ENCODE measurements around the gene GAL3ST3.

GAL3ST3 gene

GRCh38 chr11:66072081-66072480 lies 23.1 kb upstream of the GAL3ST3 start:
- Histone ChIP-seq H4K91ac (ENCODE audit: low read depth, low read length, poor library complexity) (no peak overlapping the region), H3K36me3 (replicated peaks in 1 of 2; ENCODE audit: control insufficient read depth in 2 of 2, insufficient read depth in 2 of 2, low read length in 2 of 2) (peaks cover 19 to 57% of the 10 kb centered on the region in 2 donors), H4K8ac (ENCODE audit: low read depth, low read length) (no peak overlapping the region), H3K4me2 (ENCODE audit: insufficient read depth, low read length, poor library complexity, severe bottlenecking) (no peak overlapping the region), H2AK5ac (ENCODE audit: low read depth, low read length) (no peak overlapping the region), H3K18ac (ENCODE audit: low read length) (no peak overlapping the region), H2BK12ac (ENCODE audit: low read length) (no peak overlapping the region), H3K27ac (replicated peaks; ENCODE audit: low read length) (no peak overlapping the region), H2AFZ (ENCODE audit: low read length) (no peak overlapping the region), H3K9ac (ENCODE audit: low read depth, low read length, poor library complexity) (no peak overlapping the region), H3K79me1 (ENCODE audit: low read depth, low read length) (no peaks in the 10 kb centered on the region), H3K27me3 (ENCODE audit: control insufficient read depth in 3 of 3, insufficient read depth in 3 of 3, low read depth in 1 of 3, low read length in 3 of 3) (no peaks in the 10 kb centered on the region), H3K23ac (ENCODE audit: low read depth, low read length, poor library complexity) (no peak overlapping the region), H3K9me3 (replicated peaks in 1 of 2; ENCODE audit: control insufficient read depth in 2 of 2, insufficient read depth in 1 of 2, low read depth in 1 of 2, low read length in 2 of 2) (no peaks in the 10 kb centered on the region), H3K4me3 (ENCODE audit: low read length in 2 of 2) (no peak overlapping the region), H2BK120ac (ENCODE audit: low read depth, low read length) (no peak overlapping the region), H3K4me1 (ENCODE audit: control insufficient read depth in 2 of 2, insufficient read depth in 1 of 2, low read depth in 1 of 2, low read length in 2 of 2) (peaks cover 4 to 7% of the 10 kb centered on the region in 2 donors), H2BK5ac (ENCODE audit: low read length) (no peak overlapping the region), H3K14ac (ENCODE audit: low read length) (no peak overlapping the region), H3K4ac (ENCODE audit: low read length) (no peak overlapping the region), H2BK15ac (ENCODE audit: low read length) (no peak overlapping the region)
- WGBS, 2 donors (ENCODE audit: extremely low coverage in 2 of 2, insufficient read length in 2 of 2, insufficient replicate concordance in 1 of 2) = no CpG with 5 or more reads among the region's 3 CpGs
- DNase-seq (ENCODE audit: low spot score) = no peak

GRCh38 chr11:66071381-66071801 lies 22.4 kb upstream of the GAL3ST3 start:
- Histone ChIP-seq H2BK5ac (ENCODE audit: low read length) (no peak overlapping the region), H3K23ac (ENCODE audit: low read depth, low read length, poor library complexity) (no peak overlapping the region), H2BK120ac (ENCODE audit: low read depth, low read length) (no peak overlapping the region), H3K27me3 (ENCODE audit: control insufficient read depth in 3 of 3, insufficient read depth in 3 of 3, low read depth in 1 of 3, low read length in 3 of 3) (no peaks in the 10 kb centered on the region), H2BK12ac (ENCODE audit: low read length) (no peak overlapping the region), H3K14ac (ENCODE audit: low read length) (no peak overlapping the region), H4K8ac (ENCODE audit: low read depth, low read length) (no peak overlapping the region), H3K4ac (ENCODE audit: low read length) (no peak overlapping the region), H3K36me3 (replicated peaks in 1 of 2; ENCODE audit: control insufficient read depth in 2 of 2, insufficient read depth in 2 of 2, low read length in 2 of 2) (peaks cover 25 to 57% of the 10 kb centered on the region in 2 donors), H3K4me2 (ENCODE audit: insufficient read depth, low read length, poor library complexity, severe bottlenecking) (peak overlapping the region; percentile 70), H3K4me3 (ENCODE audit: low read length in 2 of 2) (peak overlapping the region; percentile 82 to 97), H3K27ac (replicated peaks; ENCODE audit: low read length) (no peak overlapping the region), H3K9ac (ENCODE audit: low read depth, low read length, poor library complexity) (no peak overlapping the region), H2AFZ (ENCODE audit: low read length) (no peak overlapping the region), H3K79me1 (ENCODE audit: low read depth, low read length) (no peaks in the 10 kb centered on the region), H3K18ac (ENCODE audit: low read length) (no peak overlapping the region), H4K91ac (ENCODE audit: low read depth, low read length, poor library complexity) (no peak overlapping the region), H3K4me1 (ENCODE audit: control insufficient read depth in 2 of 2, insufficient read depth in 1 of 2, low read depth in 1 of 2, low read length in 2 of 2) (peaks cover 4 to 7% of the 10 kb centered on the region in 2 donors), H3K9me3 (replicated peaks in 1 of 2; ENCODE audit: control insufficient read depth in 2 of 2, insufficient read depth in 1 of 2, low read depth in 1 of 2, low read length in 2 of 2) (peaks cover 0 to 2% of the 10 kb centered on the region in 2 donors), H2AK5ac (ENCODE audit: low read depth, low read length) (no peak overlapping the region), H2BK15ac (ENCODE audit: low read length) (no peak overlapping the region)
- DNase-seq (ENCODE audit: low spot score) = no peak
- no CpG with 5 or more reads among the region's 2 CpGs for WGBS, 2 donors (ENCODE audit: extremely low coverage in 2 of 2, insufficient read length in 2 of 2, insufficient replicate concordance in 1 of 2)

GRCh38 chr11:66070604-66071380 lies 21.8 kb upstream of the GAL3ST3 start:
- Histone ChIP-seq H3K36me3 (replicated peaks in 1 of 2; ENCODE audit: control insufficient read depth in 2 of 2, insufficient read depth in 2 of 2, low read length in 2 of 2) (peaks cover 26 to 63% of the 10 kb centered on the region in 2 donors), H3K27ac (replicated peaks; ENCODE audit: low read length) (no peak overlapping the region), H3K9me3 (replicated peaks in 1 of 2; ENCODE audit: control insufficient read depth in 2 of 2, insufficient read depth in 1 of 2, low read depth in 1 of 2, low read length in 2 of 2) (peaks cover 0 to 2% of the 10 kb centered on the region in 2 donors), H4K8ac (ENCODE audit: low read depth, low read length) (no peak overlapping the region), H2AFZ (ENCODE audit: low read length) (peak overlapping the region; percentile 90), H3K9ac (ENCODE audit: low read depth, low read length, poor library complexity) (peak overlapping the region; percentile 99), H4K91ac (ENCODE audit: low read depth, low read length, poor library complexity) (no peak overlapping the region), H2BK5ac (ENCODE audit: low read length) (no peak overlapping the region), H2BK12ac (ENCODE audit: low read length) (no peak overlapping the region), H3K18ac (ENCODE audit: low read length) (peak overlapping the region; percentile 93), H2AK5ac (ENCODE audit: low read depth, low read length) (no peak overlapping the region), H3K14ac (ENCODE audit: low read length) (peak overlapping the region; percentile 94), H3K27me3 (ENCODE audit: control insufficient read depth in 3 of 3, insufficient read depth in 3 of 3, low read depth in 1 of 3, low read length in 3 of 3) (no peaks in the 10 kb centered on the region), H2BK120ac (ENCODE audit: low read depth, low read length) (no peak overlapping the region), H3K4ac (ENCODE audit: low read length) (no peak overlapping the region), H3K4me1 (ENCODE audit: control insufficient read depth in 2 of 2, insufficient read depth in 1 of 2, low read depth in 1 of 2, low read length in 2 of 2) (peaks cover 4 to 7% of the 10 kb centered on the region in 2 donors), H3K79me1 (ENCODE audit: low read depth, low read length) (no peaks in the 10 kb centered on the region), H3K23ac (ENCODE audit: low read depth, low read length, poor library complexity) (peak overlapping the region; percentile 68), H3K4me2 (ENCODE audit: insufficient read depth, low read length, poor library complexity, severe bottlenecking) (peak overlapping the region; percentile 70), H2BK15ac (ENCODE audit: low read length) (no peak overlapping the region), H3K4me3 (ENCODE audit: low read length in 2 of 2) (peak overlapping the region; percentile 82 to 97)
- no CpG with 5 or more reads among the region's 60 CpGs for WGBS, 2 donors (ENCODE audit: extremely low coverage in 2 of 2, insufficient read length in 2 of 2, insufficient replicate concordance in 1 of 2)
- DNase-seq (ENCODE audit: low spot score) = no peak

- Histone ChIP-seq H3K23ac (ENCODE audit: low read depth, low read length, poor library complexity) (peak within 1 kb of the TSS; percentile 68), H2AFZ (ENCODE audit: low read length) (peak within 1 kb of the TSS; percentile 90), H3K4ac (ENCODE audit: low read length) (no peak within 1 kb of the TSS)
Observed at GRCh38 chr11:66069715-66070603, 21.0 kb upstream of the GAL3ST3 start, which contains the start of gene PACS1. Gene PACS1 (plus strand): TSS chr11:66070272. CDS start chr11:66070487, 215 bp downstream.

More at GRCh38 chr11:66069715-66070603, 21.0 kb upstream of the GAL3ST3 start, which contains the start of gene PACS1:
- Histone ChIP-seq H3K18ac (ENCODE audit: low read length) (peak within 1 kb of the TSS; percentile 93), H2BK15ac (ENCODE audit: low read length) (no peak within 1 kb of the TSS), H4K8ac (ENCODE audit: low read depth, low read length) (no peak within 1 kb of the TSS), H3K9me3 (replicated peaks in 1 of 2; ENCODE audit: control insufficient read depth in 2 of 2, insufficient read depth in 1 of 2, low read depth in 1 of 2, low read length in 2 of 2) (peaks cover 2 to 4% of the 10 kb centered on the region in 2 donors), H3K4me1 (ENCODE audit: control insufficient read depth in 2 of 2, insufficient read depth in 1 of 2, low read depth in 1 of 2, low read length in 2 of 2) (peaks cover 4 to 7% of the 10 kb centered on the region in 2 donors), H3K79me1 (ENCODE audit: low read depth, low read length) (no peaks in the 10 kb centered on the region), H3K4me2 (ENCODE audit: insufficient read depth, low read length, poor library complexity, severe bottlenecking) (peak within 1 kb of the TSS; percentile 70), H3K36me3 (replicated peaks in 1 of 2; ENCODE audit: control insufficient read depth in 2 of 2, insufficient read depth in 2 of 2, low read length in 2 of 2) (peaks cover 28 to 69% of the 10 kb centered on the region in 2 donors), H2BK5ac (ENCODE audit: low read length) (no peak within 1 kb of the TSS), H3K9ac (ENCODE audit: low read depth, low read length, poor library complexity) (peak within 1 kb of the TSS; percentile 99), H4K91ac (ENCODE audit: low read depth, low read length, poor library complexity) (no peak within 1 kb of the TSS), H2BK120ac (ENCODE audit: low read depth, low read length) (no peak within 1 kb of the TSS), H3K14ac (ENCODE audit: low read length) (peak within 1 kb of the TSS; percentile 94), H2BK12ac (ENCODE audit: low read length) (no peak within 1 kb of the TSS), H3K27ac (replicated peaks; ENCODE audit: low read length) (peak within 1 kb of the TSS; percentile 43), H3K4me3 (ENCODE audit: low read length in 2 of 2) (peak within 1 kb of the TSS; percentile 82 to 97), H2AK5ac (ENCODE audit: low read depth, low read length) (peak within 1 kb of the TSS; percentile 18), H3K27me3 (ENCODE audit: control insufficient read depth in 3 of 3, insufficient read depth in 3 of 3, low read depth in 1 of 3, low read length in 3 of 3) (no peaks in the 10 kb centered on the region)
- DNase-seq (ENCODE audit: low spot score) = no peak
- WGBS, 2 donors (ENCODE audit: extremely low coverage in 2 of 2, insufficient read length in 2 of 2, insufficient replicate concordance in 1 of 2) = no CpG with 5 or more reads among the region's 120 CpGs
